ENCODE results near the gene SP7.

SP7 gene

GRCh38 chr12:53380794-53381730, 44.9 kb upstream of the SP7 start:
- DNase-seq = peak; percentile 73
- Histone ChIP-seq H3K9ac (ENCODE audit: low read length) (peak overlapping the region; percentile 84), H3K4me2 (ENCODE audit: low read length, poor library complexity, severe bottlenecking) (peak overlapping the region; percentile 65), H3K79me1 (replicated peaks; ENCODE audit: low read length, poor library complexity, severe bottlenecking) (no peaks in the 10 kb centered on the region), H3K23ac (ENCODE audit: low read length in 2 of 2) (no peak overlapping the region), H3K27ac (ENCODE audit: low read length, poor library complexity, severe bottlenecking) (peak overlapping the region; percentile 83), H3K27me3 (ENCODE audit: control insufficient read depth in 1 of 2, insufficient read depth in 1 of 2, low read length in 2 of 2) (no peaks in the 10 kb centered on the region), H3K4ac (ENCODE audit: low read depth in 1 of 2, low read length in 2 of 2) (peak overlapping the region in 1 of 2 experiments; percentile 81), H3K36me3 (ENCODE audit: control insufficient read depth in 1 of 2, insufficient read depth in 2 of 2, low read depth in 1 of 2, low read length in 2 of 2) (peaks cover 24 to 27% of the 10 kb centered on the region in 2 experiments), H2AK5ac (ENCODE audit: low read length, severe bottlenecking) (peak overlapping the region; percentile 69), H4K8ac (ENCODE audit: low read length) (peak overlapping the region; percentile 45), H3K18ac (ENCODE audit: low read depth in 1 of 2, low read length in 2 of 2) (peak overlapping the region; percentile 62 to 64), H2BK12ac (ENCODE audit: low read length in 2 of 2) (no peak overlapping the region), H2AFZ (ENCODE audit: low read depth, low read length) (no peak overlapping the region), H3K14ac (ENCODE audit: low read length in 2 of 2) (no peak overlapping the region), H2BK15ac (ENCODE audit: low read depth, poor library complexity, severe bottlenecking) (no peak overlapping the region), H2BK120ac (ENCODE audit: low read depth, low read length) (peak overlapping the region; percentile 42), H2BK5ac (ENCODE audit: low read depth, low read length, poor library complexity, severe bottlenecking) (no peak overlapping the region), H3K4me1 (ENCODE audit: control insufficient read depth, insufficient read depth, low read depth, low read length) (peaks cover 24% of the 10 kb centered on the region), H3K4me3 (ENCODE audit: insufficient read depth in 1 of 2, low read depth in 1 of 2, low read length in 2 of 2) (peak overlapping the region; percentile 51 to 77), H3K9me3 (ENCODE audit: control insufficient read depth, low read length) (no peaks in the 10 kb centered on the region), H4K91ac (ENCODE audit: low read length) (no peak overlapping the region)
- WGBS = 5% methylated on average over 18 of the region's 21 CpGs

GRCh38 chr12:53380104-53380793, 44.1 kb upstream of the SP7 start, which contains the start of gene SP1:
Gene SP1 (plus strand): TSS chr12:53380176. CDS start chr12:53380292, 116 bp downstream.
- Histone ChIP-seq H2AFZ (ENCODE audit: low read depth, low read length) (no peak within 1 kb of the TSS), H3K79me1 (replicated peaks; ENCODE audit: low read length, poor library complexity, severe bottlenecking) (no peaks in the 10 kb centered on the region), H2BK5ac (ENCODE audit: low read depth, low read length, poor library complexity, severe bottlenecking) (peak within 1 kb of the TSS; percentile 78), H3K4me2 (ENCODE audit: low read length, poor library complexity, severe bottlenecking) (peak within 1 kb of the TSS; percentile 93), H2BK15ac (ENCODE audit: low read depth, poor library complexity, severe bottlenecking) (peak within 1 kb of the TSS; percentile 52), H3K36me3 (ENCODE audit: control insufficient read depth in 1 of 2, insufficient read depth in 2 of 2, low read depth in 1 of 2, low read length in 2 of 2) (peaks cover 24 to 27% of the 10 kb centered on the region in 2 experiments), H3K14ac (ENCODE audit: low read length in 2 of 2) (peak within 1 kb of the TSS in 1 of 2 experiments; percentile 35), H2BK12ac (ENCODE audit: low read length in 2 of 2) (no peak within 1 kb of the TSS), H4K91ac (ENCODE audit: low read length) (peak within 1 kb of the TSS; percentile 99), H3K18ac (ENCODE audit: low read depth in 1 of 2, low read length in 2 of 2) (peak within 1 kb of the TSS; percentile 92 to 99), H3K4me1 (ENCODE audit: control insufficient read depth, insufficient read depth, low read depth, low read length) (peaks cover 24% of the 10 kb centered on the region), H3K9ac (ENCODE audit: low read length) (peak within 1 kb of the TSS; percentile 85), H2BK120ac (ENCODE audit: low read depth, low read length) (peak within 1 kb of the TSS; percentile 99), H3K9me3 (ENCODE audit: control insufficient read depth, low read length) (no peaks in the 10 kb centered on the region), H2AK5ac (ENCODE audit: low read length, severe bottlenecking) (peak within 1 kb of the TSS; percentile 69), H3K27me3 (ENCODE audit: control insufficient read depth in 1 of 2, insufficient read depth in 1 of 2, low read length in 2 of 2) (no peaks in the 10 kb centered on the region), H3K27ac (ENCODE audit: low read length, poor library complexity, severe bottlenecking) (peak within 1 kb of the TSS; percentile 97), H3K4ac (ENCODE audit: low read depth in 1 of 2, low read length in 2 of 2) (peak within 1 kb of the TSS; percentile 94 to 99), H4K8ac (ENCODE audit: low read length) (peak within 1 kb of the TSS; percentile 98), H3K23ac (ENCODE audit: low read length in 2 of 2) (no peak within 1 kb of the TSS), H3K4me3 (ENCODE audit: insufficient read depth in 1 of 2, low read depth in 1 of 2, low read length in 2 of 2) (peak within 1 kb of the TSS; percentile 77 to 79)
- 0% methylated on average over 29 of the region's 71 CpGs for WGBS
- peak; percentile 93 for DNase-seq

GRCh38 chr12:53379389-53380103, 43.4 kb upstream of the SP7 start:
- H2BK120ac ChIP-seq (ENCODE audit: low read depth, low read length) = peak overlapping the region; percentile 95
- H2BK15ac ChIP-seq (ENCODE audit: low read depth, poor library complexity, severe bottlenecking) = peak overlapping the region; percentile 40
- no peak overlapping the region for H2AFZ ChIP-seq (ENCODE audit: low read depth, low read length)
- H3K23ac ChIP-seq (ENCODE audit: low read length in 2 of 2) = no peak overlapping the region
- H3K9me3 ChIP-seq (ENCODE audit: control insufficient read depth, low read length) = no peaks in the 10 kb centered on the region
- H3K27me3 ChIP-seq (ENCODE audit: control insufficient read depth in 1 of 2, insufficient read depth in 1 of 2, low read length in 2 of 2) = no peaks in the 10 kb centered on the region
- H3K4me3 ChIP-seq (ENCODE audit: insufficient read depth in 1 of 2, low read depth in 1 of 2, low read length in 2 of 2) = peak overlapping the region; percentile 46 to 79
- H3K14ac ChIP-seq (ENCODE audit: low read length in 2 of 2) = no peak overlapping the region
- peak overlapping the region; percentile 82 to 94 for H3K4ac ChIP-seq (ENCODE audit: low read depth in 1 of 2, low read length in 2 of 2)
- H4K8ac ChIP-seq (ENCODE audit: low read length) = peak overlapping the region; percentile 98
- H3K18ac ChIP-seq (ENCODE audit: low read depth in 1 of 2, low read length in 2 of 2) = peak overlapping the region; percentile 35 to 89
- peak overlapping the region; percentile 97 for H3K27ac ChIP-seq (ENCODE audit: low read length, poor library complexity, severe bottlenecking)
- H3K4me2 ChIP-seq (ENCODE audit: low read length, poor library complexity, severe bottlenecking) = peak overlapping the region; percentile 93
- peak; percentile 100 for DNase-seq
- no peaks in the 10 kb centered on the region for H3K79me1 ChIP-seq (replicated peaks; ENCODE audit: low read length, poor library complexity, severe bottlenecking)
- under 1% methylated on average over 29 of the region's 29 CpGs for WGBS
- peaks cover 21 to 25% of the 10 kb centered on the region in 2 experiments for H3K36me3 ChIP-seq (ENCODE audit: control insufficient read depth in 1 of 2, insufficient read depth in 2 of 2, low read depth in 1 of 2, low read length in 2 of 2)
- H2BK5ac ChIP-seq (ENCODE audit: low read depth, low read length, poor library complexity, severe bottlenecking) = peak overlapping the region; percentile 78
- peaks cover 20% of the 10 kb centered on the region for H3K4me1 ChIP-seq (ENCODE audit: control insufficient read depth, insufficient read depth, low read depth, low read length)
- peak overlapping the region; percentile 69 for H2AK5ac ChIP-seq (ENCODE audit: low read length, severe bottlenecking)
- peak overlapping the region; percentile 85 for H3K9ac ChIP-seq (ENCODE audit: low read length)
- peak overlapping the region; percentile 96 for H4K91ac ChIP-seq (ENCODE audit: low read length)
- no peak overlapping the region for H2BK12ac ChIP-seq (ENCODE audit: low read length in 2 of 2)

Measured in mesenchymal stem cell (in vitro differentiated cells and primary cell).